ENCODE results near the gene DHRS2. TPM values are rescaled to one million over a fixed set of nuclear protein-coding genes. Genes with fewer than 3 reads are reported as not detected.

DHRS2 gene
- total and polyA plus RNA-seq, 2 of the 13 experiments (the other 11 are each of a cell fraction or from before 2014, with no cell fraction given), result 1,621 to 3,021 TPM

DNA sequence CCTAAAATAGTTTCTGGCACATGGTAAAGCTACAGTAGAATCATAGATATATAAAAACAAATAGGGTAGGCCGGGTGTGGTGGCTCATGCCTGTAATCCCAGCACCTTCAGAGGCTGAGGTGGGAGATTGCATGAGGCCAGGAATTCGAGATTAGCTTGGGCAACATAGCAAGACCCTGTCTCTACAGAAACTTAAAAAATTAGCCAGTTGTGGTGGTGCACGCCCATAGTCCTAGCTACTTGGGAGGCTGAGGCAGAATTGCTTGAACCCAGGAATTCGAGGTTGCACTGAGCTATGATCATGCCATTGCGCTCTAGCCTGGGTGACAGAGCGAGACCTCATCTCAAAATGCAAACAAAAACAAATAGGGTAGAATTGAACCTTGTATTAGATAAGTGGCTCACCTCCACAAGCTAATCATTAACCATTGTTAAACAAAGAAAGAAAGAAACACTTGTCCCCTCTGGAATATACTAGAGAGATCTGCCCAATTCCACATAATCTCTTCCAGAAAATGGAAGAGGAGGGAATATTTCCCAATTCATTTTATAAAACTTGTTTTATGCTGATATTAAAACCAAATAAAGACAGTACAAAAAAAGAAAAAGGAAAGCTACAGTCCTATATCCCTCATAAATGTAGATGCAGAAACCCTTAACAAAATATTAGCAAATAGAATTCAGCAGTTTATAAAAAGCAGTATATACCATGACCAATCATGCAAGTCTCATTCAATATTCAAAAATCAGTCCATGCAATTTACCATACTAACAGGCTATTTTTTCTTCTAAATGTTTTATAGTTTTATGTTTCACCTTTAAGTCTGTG lies 22.7 kb upstream of the DHRS2 start (continued):
- no peak; the same call in 1 of the 2 replicates for TF ChIP-seq ZNF256 (CRISPR knock-in tag; conservative IDR thresholded peaks at IDR 0.05)
- peak; percentile 86 for TF ChIP-seq SIX1 (CRISPR knock-in tag; IDR thresholded peaks at IDR 0.05; ENCODE audit: borderline replicate concordance)
- TF ChIP-seq ZNF607 (CRISPR knock-in tag; IDR thresholded peaks at IDR 0.05; ENCODE audit: borderline replicate concordance), result no peak
- TF ChIP-seq ZNF124 (CRISPR knock-in tag; IDR thresholded peaks at IDR 0.05), result peak; percentile 87; the same call in 1 of the 2 replicates
- peak; percentile 58; the same call in 1 of the 2 replicates for TF ChIP-seq ZNF281 (CRISPR knock-in tag; IDR thresholded peaks at IDR 0.05; ENCODE audit: borderline replicate concordance)
- no peak for TF ChIP-seq PHB2 (IDR thresholded peaks at IDR 0.05; ENCODE audit: partially characterized antibody)
- TF ChIP-seq ZNF549 (CRISPR knock-in tag; IDR thresholded peaks at IDR 0.05), result peak; percentile 46; the same call in 1 of the 2 replicates
- TF ChIP-seq FOXC1 (CRISPR knock-in tag; IDR thresholded peaks at IDR 0.05; ENCODE audit: borderline replicate concordance), result peak; percentile 83
- TF ChIP-seq, protein P1, sequence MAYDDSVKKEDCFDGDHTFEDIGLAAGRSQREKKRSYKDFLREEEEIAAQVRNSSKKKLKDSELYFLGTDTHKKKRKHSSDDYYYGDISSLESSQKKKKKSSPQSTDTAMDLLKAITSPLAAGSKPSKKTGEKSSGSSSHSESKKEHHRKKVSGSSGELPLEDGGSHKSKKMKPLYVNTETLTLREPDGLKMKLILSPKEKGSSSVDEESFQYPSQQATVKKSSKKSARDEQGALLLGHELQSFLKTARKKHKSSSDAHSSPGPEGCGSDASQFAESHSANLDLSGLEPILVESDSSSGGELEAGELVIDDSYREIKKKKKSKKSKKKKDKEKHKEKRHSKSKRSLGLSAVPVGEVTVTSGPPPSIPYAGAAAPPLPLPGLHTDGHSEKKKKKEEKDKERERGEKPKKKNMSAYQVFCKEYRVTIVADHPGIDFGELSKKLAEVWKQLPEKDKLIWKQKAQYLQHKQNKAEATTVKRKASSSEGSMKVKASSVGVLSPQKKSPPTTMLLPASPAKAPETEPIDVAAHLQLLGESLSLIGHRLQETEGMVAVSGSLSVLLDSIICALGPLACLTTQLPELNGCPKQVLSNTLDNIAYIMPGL (CRISPR knock-in tag; IDR thresholded peaks at IDR 0.05; ENCODE audit: borderline replicate concordance in 1 of 2, low read depth in 1 of 2), result peak; percentile 49 to 76; a peak in 2 of 4 replicates
- peak; percentile 92; the same call in 1 of the 2 replicates for TF ChIP-seq ZKSCAN5 (CRISPR knock-in tag; IDR thresholded peaks at IDR 0.05)
- TF ChIP-seq SIN3A (IDR thresholded peaks at IDR 0.05; ENCODE audit: borderline replicate concordance, low read depth, low read length), result 0 out of 2 replicates have a peak, but pooled peaks have one; percentile 28
- no peak for TF ChIP-seq NPAS2 (CRISPR knock-in tag; IDR thresholded peaks at IDR 0.05; ENCODE audit: borderline replicate concordance)
- no peak for TF ChIP-seq ZNF558 (CRISPR knock-in tag; IDR thresholded peaks at IDR 0.05; ENCODE audit: borderline replicate concordance)
- TF ChIP-seq KLF12 (CRISPR knock-in tag; IDR thresholded peaks at IDR 0.05; ENCODE audit: borderline replicate concordance), result no peak; the same call in 1 of the 2 replicates
- no peak for TF ChIP-seq PRPF4 (IDR thresholded peaks at IDR 0.05; ENCODE audit: low read depth, low read length, poor library complexity, severe bottlenecking)
- TF ChIP-seq ZNF570 (CRISPR knock-in tag; IDR thresholded peaks at IDR 0.05; ENCODE audit: borderline replicate concordance), result no peak
- TF ChIP-seq ZFP1 (CRISPR knock-in tag; IDR thresholded peaks at IDR 0.05), result peak; percentile 94; the same call in 1 of the 2 replicates
- no peak for TF ChIP-seq SP140L (CRISPR knock-in tag; IDR thresholded peaks at IDR 0.05; ENCODE audit: borderline replicate concordance)
- no peak for TF ChIP-seq TBP (CRISPR knock-in tag; IDR thresholded peaks at IDR 0.05)
- peak; percentile 96 for TF ChIP-seq CBX1 (IDR thresholded peaks at IDR 0.05; ENCODE audit: low read depth)
- TF ChIP-seq, protein P2, sequence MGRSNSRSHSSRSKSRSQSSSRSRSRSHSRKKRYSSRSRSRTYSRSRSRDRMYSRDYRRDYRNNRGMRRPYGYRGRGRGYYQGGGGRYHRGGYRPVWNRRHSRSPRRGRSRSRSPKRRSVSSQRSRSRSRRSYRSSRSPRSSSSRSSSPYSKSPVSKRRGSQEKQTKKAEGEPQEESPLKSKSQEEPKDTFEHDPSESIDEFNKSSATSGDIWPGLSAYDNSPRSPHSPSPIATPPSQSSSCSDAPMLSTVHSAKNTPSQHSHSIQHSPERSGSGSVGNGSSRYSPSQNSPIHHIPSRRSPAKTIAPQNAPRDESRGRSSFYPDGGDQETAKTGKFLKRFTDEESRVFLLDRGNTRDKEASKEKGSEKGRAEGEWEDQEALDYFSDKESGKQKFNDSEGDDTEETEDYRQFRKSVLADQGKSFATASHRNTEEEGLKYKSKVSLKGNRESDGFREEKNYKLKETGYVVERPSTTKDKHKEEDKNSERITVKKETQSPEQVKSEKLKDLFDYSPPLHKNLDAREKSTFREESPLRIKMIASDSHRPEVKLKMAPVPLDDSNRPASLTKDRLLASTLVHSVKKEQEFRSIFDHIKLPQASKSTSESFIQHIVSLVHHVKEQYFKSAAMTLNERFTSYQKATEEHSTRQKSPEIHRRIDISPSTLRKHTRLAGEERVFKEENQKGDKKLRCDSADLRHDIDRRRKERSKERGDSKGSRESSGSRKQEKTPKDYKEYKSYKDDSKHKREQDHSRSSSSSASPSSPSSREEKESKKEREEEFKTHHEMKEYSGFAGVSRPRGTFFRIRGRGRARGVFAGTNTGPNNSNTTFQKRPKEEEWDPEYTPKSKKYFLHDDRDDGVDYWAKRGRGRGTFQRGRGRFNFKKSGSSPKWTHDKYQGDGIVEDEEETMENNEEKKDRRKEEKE (IDR thresholded peaks at IDR 0.05), result no peak
- TF ChIP-seq DNMT1 (CRISPR knock-in tag; IDR thresholded peaks at IDR 0.05), result no peak

Measured in HepG2 (cell line).